Progenitor cell of endocrine pancreas (in vitro differentiated cells): Measurements from ENCODE around the gene ZNF574. TPM values are rescaled to one million over a fixed set of nuclear protein-coding genes. Genes with fewer than 3 reads are reported as not detected.
A peak's percentile ranks its signal among the peaks of the same experiment; 100 is the strongest.

Experiments used
- DNase-seq: peaks from one replicate; pipeline ENCODE4 v3.0.0; 2021; ENCODE audit warnings: low spot score; ENCODE audit not compliant: unreplicated experiment
- H3K27ac Mint-ChIP-seq: 2 replicates; pipeline ENCODE4 v1.8.0; 2021; ENCODE audit warnings: mild to moderate bottlenecking, moderate library complexity, mixed read lengths
- H3K27me3 Mint-ChIP-seq: 2 replicates; pipeline ENCODE4 v1.8.0; 2021; ENCODE audit warnings: mixed read lengths
- H3K36me3 Mint-ChIP-seq: 2 replicates; pipeline ENCODE4 v1.8.0; 2022; ENCODE audit warnings: mixed read lengths; ENCODE audit not compliant: insufficient read depth
- H3K4me1 Mint-ChIP-seq: 2 replicates; pipeline ENCODE4 v1.8.0; 2021; ENCODE audit warnings: low read depth, mixed read lengths
- H3K4me3 Mint-ChIP-seq: 2 replicates; pipeline ENCODE4 v1.8.0; 2021; ENCODE audit warnings: low read depth, mild to moderate bottlenecking, moderate library complexity, mixed read lengths
- H3K9me3 Mint-ChIP-seq: 2 replicates; pipeline ENCODE4 v1.8.0; 2021; ENCODE audit warnings: low read depth, mixed read lengths
- CTCF ChIP-seq: fragments of 200-600 bp; sonication (generic); IDR thresholded peaks from one replicate; pipeline ENCODE4 v1.5.0; 2021; ENCODE audit warnings: antibody characterized with exemption, mild to moderate bottlenecking; ENCODE audit not compliant: unreplicated experiment
- total RNA-seq: library from RNA; stranded (reverse); gene quantifications from 2 replicates; pipeline ENCODE4 v1.2.1, GENCODE V29; 2021

The ZNF574 gene
- total RNA-seq, 1 donor from 2014 or later: 22.5 TPM

GRCh38 chr19:42105368-42105767 is 29.4 kb downstream of the ZNF574 start:
- H3K4me3 Mint-ChIP-seq: no peak overlapping the region
- H3K27ac Mint-ChIP-seq: no peak overlapping the region
- no peaks in the 10 kb centered on the region for H3K9me3 Mint-ChIP-seq
- H3K4me1 Mint-ChIP-seq: no peaks in the 10 kb centered on the region
- DNase-seq: no peak
- TF ChIP-seq CTCF: no peak
- H3K36me3 Mint-ChIP-seq: no peaks in the 10 kb centered on the region
- H3K27me3 Mint-ChIP-seq: peaks cover 43% of the 10 kb centered on the region

- Mint-ChIP-seq H3K9me3 (no peaks in the 10 kb centered on the region), H3K36me3 (no peaks in the 10 kb centered on the region), H3K27ac (no peak overlapping the region), H3K27me3 (peaks cover 54% of the 10 kb centered on the region), H3K4me1 (no peaks in the 10 kb centered on the region), H3K4me3 (no peak overlapping the region)
- DNase-seq: peak; percentile 79
- peak; percentile 99 for TF ChIP-seq CTCF
Measured at GRCh38 chr19:42108527-42109389, 32.8 kb downstream of the ZNF574 start.

GRCh38 chr19:42109896-42110295 is 33.9 kb downstream of the ZNF574 start:
- no peaks in the 10 kb centered on the region for H3K36me3 Mint-ChIP-seq
- H3K27ac Mint-ChIP-seq: no peak overlapping the region
- no peak overlapping the region for H3K4me3 Mint-ChIP-seq
- H3K4me1 Mint-ChIP-seq: no peaks in the 10 kb centered on the region
- no peak for DNase-seq
- no peaks in the 10 kb centered on the region for H3K9me3 Mint-ChIP-seq
- no peak for TF ChIP-seq CTCF
- H3K27me3 Mint-ChIP-seq: peaks cover 50% of the 10 kb centered on the region

GRCh38 chr19:42110658-42111057 is 34.7 kb downstream of the ZNF574 start:
- H3K36me3 Mint-ChIP-seq: no peaks in the 10 kb centered on the region
- no peaks in the 10 kb centered on the region for H3K9me3 Mint-ChIP-seq
- DNase-seq: no peak
- H3K4me3 Mint-ChIP-seq: no peak overlapping the region
- H3K27me3 Mint-ChIP-seq: peaks cover 48% of the 10 kb centered on the region
- H3K4me1 Mint-ChIP-seq: no peaks in the 10 kb centered on the region
- no peak overlapping the region for H3K27ac Mint-ChIP-seq
- TF ChIP-seq CTCF: no peak

- Mint-ChIP-seq H3K4me1 (no peaks in the 10 kb centered on the region), H3K36me3 (no peaks in the 10 kb centered on the region), H3K27ac (no peak overlapping the region), H3K27me3 (peaks cover 45% of the 10 kb centered on the region), H3K9me3 (no peaks in the 10 kb centered on the region), H3K4me3 (no peak overlapping the region)
- no peak for DNase-seq
- TF ChIP-seq CTCF: no peak
Measured at GRCh38 chr19:42111384-42111783, 35.4 kb downstream of the ZNF574 start.
